Parathyroid adenoma (tissue), 2 donors: Measurements from ENCODE around the gene KRT6A.

Experiments
- H2AFZ ChIP-seq: fragments of 300-600 bp; sonication (generic); one replicate; pipeline ENCODE4 v1.7.0; 2017; ENCODE audit warnings: antibody characterized with exemption, mild to moderate bottlenecking
- H3K27ac ChIP-seq: fragments of 300-600 bp; sonication (generic); one replicate; pipeline ENCODE4 v1.7.0; 2017
- H3K27me3 ChIP-seq: fragments of 300-600 bp; sonication (generic); one replicate; pipeline ENCODE4 v1.7.0; 2017; ENCODE audit warnings: low read length; ENCODE audit not compliant: control insufficient read depth, insufficient read depth
- H3K36me3 ChIP-seq: fragments of 300-600 bp; sonication (generic); one replicate; pipeline ENCODE4 v1.7.0; 2017; ENCODE audit warnings: low read length; ENCODE audit not compliant: control insufficient read depth, insufficient read depth
- H3K4me1 ChIP-seq: fragments of 300-600 bp; sonication (generic); one replicate; pipeline ENCODE4 v1.7.0; 2017; ENCODE audit warnings: control low read depth
- H3K4me2 ChIP-seq: fragments of 300-600 bp; sonication (generic); one replicate; pipeline ENCODE4 v1.7.0; 2017; ENCODE audit warnings: low read length
- H3K4me3 ChIP-seq: fragments of 300-600 bp; sonication (generic); one replicate; pipeline ENCODE4 v1.7.0; 2017; ENCODE audit warnings: low read depth, low read length
- H3K79me2 ChIP-seq: fragments of 300-600 bp; sonication (generic); one replicate; pipeline ENCODE4 v1.7.0; 2017; ENCODE audit warnings: control low read depth
- H3K9ac ChIP-seq: fragments of 300-600 bp; sonication (generic); one replicate; pipeline ENCODE4 v1.7.0; 2017; ENCODE audit warnings: mild to moderate bottlenecking
- H3K9me3 ChIP-seq: fragments of 300-600 bp; sonication (generic); one replicate; pipeline ENCODE4 v1.7.0; 2017; ENCODE audit warnings: low read length; ENCODE audit not compliant: control insufficient read depth
- TF ChIP-seq, protein P1 (sequence below): fragments of 300-600 bp; sonication (generic); IDR thresholded peaks from one replicate; pipeline ENCODE4 v1.7.0; 2017; ENCODE audit warnings: antibody characterized with exemption, mild to moderate bottlenecking
- donor health status: primary hyperparathyroidism.

KRT6A gene

DNA sequence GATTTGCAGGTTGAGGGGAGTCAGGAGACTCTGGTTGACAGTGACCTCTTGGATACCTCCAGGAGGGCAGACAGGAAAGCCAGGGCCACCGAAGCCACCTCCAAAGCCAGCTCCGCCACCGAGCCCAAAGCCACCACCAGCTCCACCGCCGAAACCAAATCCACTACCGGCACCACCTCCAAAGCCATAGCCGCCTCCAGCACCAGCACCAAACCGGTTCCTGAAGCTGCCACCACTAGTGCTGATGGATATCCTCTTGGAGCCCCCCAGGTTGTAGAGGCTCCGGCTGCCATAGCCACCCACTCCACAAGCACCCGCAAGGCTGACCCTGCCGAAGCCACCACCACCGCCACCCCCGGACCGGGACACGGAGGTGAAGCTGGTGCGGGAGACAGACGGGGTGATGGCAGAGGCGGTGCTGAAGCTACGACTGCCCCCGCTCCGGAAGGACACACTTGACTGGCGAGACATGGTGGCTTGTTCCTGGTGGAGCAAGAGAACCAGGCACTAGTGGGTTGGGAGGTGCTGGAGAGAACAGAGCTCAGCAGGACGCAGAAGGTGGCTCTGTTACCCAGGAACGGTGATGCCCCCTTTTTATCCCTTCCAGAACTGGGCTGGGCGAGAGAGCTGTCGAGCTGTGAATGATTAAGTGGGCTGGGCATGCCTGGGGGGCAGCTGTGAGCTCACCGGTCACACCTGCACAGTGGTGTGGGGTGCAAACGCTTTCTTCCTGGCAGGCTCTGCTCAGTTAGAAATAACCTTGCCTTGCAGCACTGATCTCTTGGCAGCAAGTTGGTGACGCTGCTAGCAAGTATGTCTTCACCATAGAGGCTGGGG, 27.0 kb upstream of the KRT6A start, which contains the start of gene KRT5:
Gene KRT5, minus strand, starts transcription at position 569 of the 837 bp plus-strand sequence. Its CDS starts 98 bp downstream, at position 471.
- Histone ChIP-seq H3K27ac (no peak within 1 kb of the TSS), H3K27me3 (no peaks in the 10 kb centered on the region)
- TF ChIP-seq, protein P1, sequence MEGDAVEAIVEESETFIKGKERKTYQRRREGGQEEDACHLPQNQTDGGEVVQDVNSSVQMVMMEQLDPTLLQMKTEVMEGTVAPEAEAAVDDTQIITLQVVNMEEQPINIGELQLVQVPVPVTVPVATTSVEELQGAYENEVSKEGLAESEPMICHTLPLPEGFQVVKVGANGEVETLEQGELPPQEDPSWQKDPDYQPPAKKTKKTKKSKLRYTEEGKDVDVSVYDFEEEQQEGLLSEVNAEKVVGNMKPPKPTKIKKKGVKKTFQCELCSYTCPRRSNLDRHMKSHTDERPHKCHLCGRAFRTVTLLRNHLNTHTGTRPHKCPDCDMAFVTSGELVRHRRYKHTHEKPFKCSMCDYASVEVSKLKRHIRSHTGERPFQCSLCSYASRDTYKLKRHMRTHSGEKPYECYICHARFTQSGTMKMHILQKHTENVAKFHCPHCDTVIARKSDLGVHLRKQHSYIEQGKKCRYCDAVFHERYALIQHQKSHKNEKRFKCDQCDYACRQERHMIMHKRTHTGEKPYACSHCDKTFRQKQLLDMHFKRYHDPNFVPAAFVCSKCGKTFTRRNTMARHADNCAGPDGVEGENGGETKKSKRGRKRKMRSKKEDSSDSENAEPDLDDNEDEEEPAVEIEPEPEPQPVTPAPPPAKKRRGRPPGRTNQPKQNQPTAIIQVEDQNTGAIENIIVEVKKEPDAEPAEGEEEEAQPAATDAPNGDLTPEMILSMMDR = no peak

DNA sequence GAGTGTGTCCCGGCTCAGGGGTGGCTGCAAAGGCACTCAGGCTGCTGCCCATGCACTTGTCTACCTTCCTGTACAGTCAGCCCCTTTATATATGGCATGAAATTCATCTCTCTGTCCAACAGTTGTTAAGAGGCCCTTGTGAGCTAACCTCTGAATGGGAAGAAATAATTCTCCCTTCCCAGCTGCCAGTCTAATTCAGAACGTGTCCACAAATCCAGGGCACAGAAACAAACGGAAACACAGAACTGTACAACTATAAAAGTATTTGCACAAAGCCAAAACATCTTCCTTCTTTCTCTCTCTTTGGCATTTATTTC, 26.3 kb upstream of the KRT6A start:
- no peaks in the 10 kb centered on the region for H3K36me3 ChIP-seq
- no peaks in the 10 kb centered on the region for H3K4me1 ChIP-seq
- H3K9ac ChIP-seq = no peak overlapping the region

More for the DNA sequence above, 27.0 kb upstream of the KRT6A start, which contains the start of gene KRT5:
- H3K4me2 ChIP-seq = no peak within 1 kb of the TSS
- no peak within 1 kb of the TSS for H3K4me3 ChIP-seq
- H3K4me1 ChIP-seq = no peaks in the 10 kb centered on the region
- H3K36me3 ChIP-seq = no peaks in the 10 kb centered on the region
- no peaks in the 10 kb centered on the region for H3K79me2 ChIP-seq
- H3K9me3 ChIP-seq = no peaks in the 10 kb centered on the region
- H3K9ac ChIP-seq = no peak within 1 kb of the TSS
- H2AFZ ChIP-seq = no peak within 1 kb of the TSS

DNA sequence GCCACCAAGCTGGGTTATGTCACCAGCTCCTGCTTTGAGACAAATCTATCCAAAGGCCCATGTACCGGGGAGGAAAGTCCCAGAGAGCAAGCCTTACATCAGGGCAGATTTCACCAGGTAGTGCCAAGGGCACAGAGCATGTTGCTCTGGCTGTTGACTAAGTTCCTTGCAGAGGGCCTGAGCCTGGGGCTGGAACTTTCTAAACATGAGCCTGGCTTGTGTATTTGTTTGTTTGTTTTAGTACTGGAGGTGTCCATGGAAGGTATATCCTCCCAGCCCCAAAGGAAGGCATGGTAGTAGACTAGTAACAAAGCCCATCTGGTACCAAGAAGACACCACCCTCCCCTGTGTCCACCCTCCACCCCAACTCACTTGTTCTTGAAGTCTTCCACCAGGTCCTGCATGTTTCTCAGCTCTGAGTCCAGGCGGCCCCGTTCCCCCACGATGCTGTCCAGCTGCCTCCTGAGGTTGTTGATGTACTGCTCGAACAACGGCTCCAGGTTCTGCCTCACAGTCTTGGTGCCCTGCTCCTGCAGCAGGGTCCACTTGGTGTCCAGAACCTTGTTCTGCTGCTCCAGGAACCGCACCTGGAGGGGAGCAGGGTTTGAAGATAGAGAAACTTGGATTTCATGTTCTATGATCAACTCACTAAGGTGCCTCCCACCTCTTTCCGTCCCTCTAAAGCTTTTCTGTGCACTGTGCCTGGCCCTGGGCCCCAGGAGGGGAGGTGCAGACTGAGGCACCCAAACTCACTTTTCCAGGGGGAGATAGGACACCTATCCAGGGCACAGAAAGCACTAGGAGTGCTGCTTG, 25.7 kb upstream of the KRT6A start:
- Histone ChIP-seq H3K4me3 (no peak overlapping the region), H3K27me3 (no peaks in the 10 kb centered on the region), H3K27ac (no peak overlapping the region)

More for the DNA sequence above, 26.3 kb upstream of the KRT6A start:
- Histone ChIP-seq H3K27ac (no peak overlapping the region), H3K79me2 (no peaks in the 10 kb centered on the region), H3K9me3 (no peaks in the 10 kb centered on the region), H3K27me3 (no peaks in the 10 kb centered on the region), H3K4me2 (no peak overlapping the region), H2AFZ (no peak overlapping the region), H3K4me3 (no peak overlapping the region)
- TF ChIP-seq, protein P1 = no peak

DNA sequence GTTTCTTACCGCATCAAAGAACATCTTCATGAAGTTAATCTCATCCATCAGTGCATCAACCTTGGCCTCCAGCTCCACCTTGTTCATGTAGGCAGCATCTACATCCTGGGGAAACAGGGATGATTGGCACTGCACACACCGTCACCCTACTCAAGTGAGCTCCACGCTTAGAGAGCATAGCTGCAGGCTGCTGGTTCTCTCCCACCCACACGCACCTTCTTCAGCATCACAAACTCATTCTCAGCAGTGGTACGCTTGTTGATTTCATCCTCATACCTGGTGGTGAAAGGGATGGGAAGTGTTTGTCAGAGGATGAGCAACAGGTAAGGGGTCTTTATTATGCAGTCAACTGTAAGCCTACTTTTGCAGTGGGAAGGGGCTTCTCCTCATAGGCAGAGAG, 24.8 kb upstream of the KRT6A start:
- TF ChIP-seq, protein P1 = no peak
- no peak overlapping the region for H3K4me3 ChIP-seq
- H3K27me3 ChIP-seq = no peaks in the 10 kb centered on the region
- H3K4me1 ChIP-seq = no peaks in the 10 kb centered on the region
- no peak overlapping the region for H3K9ac ChIP-seq
- H3K79me2 ChIP-seq = no peaks in the 10 kb centered on the region
- no peak overlapping the region for H3K4me2 ChIP-seq
- no peak overlapping the region for H3K27ac ChIP-seq
- H3K36me3 ChIP-seq = no peaks in the 10 kb centered on the region
- H2AFZ ChIP-seq = no peak overlapping the region
- H3K9me3 ChIP-seq = no peaks in the 10 kb centered on the region

More for the DNA sequence above, 25.7 kb upstream of the KRT6A start:
- Histone ChIP-seq H3K9me3 (no peaks in the 10 kb centered on the region), H2AFZ (no peak overlapping the region), H3K79me2 (no peaks in the 10 kb centered on the region), H3K4me2 (no peak overlapping the region), H3K36me3 (no peaks in the 10 kb centered on the region), H3K9ac (no peak overlapping the region), H3K4me1 (no peaks in the 10 kb centered on the region)
- TF ChIP-seq, protein P1 = no peak
